GM19025 (cell line): Measurements from ENCODE around the gene SCML1.
A peak's percentile ranks its signal among the peaks of the same experiment; 100 is the strongest.
"Not testable (repeated sequence)": the region's sequence is repeated elsewhere in the genome, so short reads cannot be mapped to it uniquely, and the experiment has no call there.

ENCODE experiments used
- ATAC-seq: cut with Tn5 transposase; IDR thresholded peaks from one replicate; pipeline ENCODE4 v1.9.1; 2021; ENCODE audit warnings: mild to moderate bottlenecking, low read depth, moderate library complexity; ENCODE audit not compliant: unreplicated experiment

SCML1 gene

GRCh38 chrX:17737986-17738713 is 857 bp downstream of the SCML1 start:
- no peak for ATAC-seq

DNA sequence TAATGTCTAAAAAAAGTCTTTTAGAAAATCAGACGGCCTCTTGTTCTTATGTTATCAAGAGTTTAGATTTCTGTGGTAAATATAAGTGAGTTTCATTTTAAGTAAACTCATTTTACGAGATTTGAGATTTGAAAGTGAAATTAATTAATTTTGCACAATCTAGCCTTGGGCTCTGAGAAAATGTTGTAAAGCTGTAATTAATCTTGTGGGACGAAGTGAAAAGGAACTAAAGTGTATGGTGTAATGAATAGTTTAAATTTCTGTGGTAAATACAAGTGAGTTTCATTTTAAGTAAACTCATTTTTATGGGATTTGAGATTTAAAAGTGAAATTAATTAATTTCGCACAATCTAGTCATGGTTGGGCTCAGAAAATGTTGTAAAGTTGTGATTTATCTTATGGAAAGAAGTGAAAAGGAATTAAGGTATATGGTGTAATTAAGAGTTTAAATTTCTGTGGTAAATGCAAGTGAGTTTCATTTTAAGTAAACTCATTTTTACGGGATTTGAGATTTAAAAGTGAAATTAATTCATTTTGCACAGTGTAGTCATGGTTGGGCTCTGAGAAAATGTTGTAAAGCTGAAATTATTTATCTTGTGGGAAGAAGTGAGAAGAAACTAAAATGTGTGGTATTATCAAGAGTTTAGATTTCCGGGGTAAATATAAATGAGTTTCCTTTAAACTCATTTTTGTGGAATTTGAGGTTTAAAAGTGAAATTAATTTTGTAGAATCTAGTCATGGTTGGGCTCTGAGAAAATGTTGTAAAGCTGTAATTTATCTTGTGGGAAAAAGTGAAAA is 1.6 kb downstream of the SCML1 start:
- ATAC-seq, result no peak

DNA sequence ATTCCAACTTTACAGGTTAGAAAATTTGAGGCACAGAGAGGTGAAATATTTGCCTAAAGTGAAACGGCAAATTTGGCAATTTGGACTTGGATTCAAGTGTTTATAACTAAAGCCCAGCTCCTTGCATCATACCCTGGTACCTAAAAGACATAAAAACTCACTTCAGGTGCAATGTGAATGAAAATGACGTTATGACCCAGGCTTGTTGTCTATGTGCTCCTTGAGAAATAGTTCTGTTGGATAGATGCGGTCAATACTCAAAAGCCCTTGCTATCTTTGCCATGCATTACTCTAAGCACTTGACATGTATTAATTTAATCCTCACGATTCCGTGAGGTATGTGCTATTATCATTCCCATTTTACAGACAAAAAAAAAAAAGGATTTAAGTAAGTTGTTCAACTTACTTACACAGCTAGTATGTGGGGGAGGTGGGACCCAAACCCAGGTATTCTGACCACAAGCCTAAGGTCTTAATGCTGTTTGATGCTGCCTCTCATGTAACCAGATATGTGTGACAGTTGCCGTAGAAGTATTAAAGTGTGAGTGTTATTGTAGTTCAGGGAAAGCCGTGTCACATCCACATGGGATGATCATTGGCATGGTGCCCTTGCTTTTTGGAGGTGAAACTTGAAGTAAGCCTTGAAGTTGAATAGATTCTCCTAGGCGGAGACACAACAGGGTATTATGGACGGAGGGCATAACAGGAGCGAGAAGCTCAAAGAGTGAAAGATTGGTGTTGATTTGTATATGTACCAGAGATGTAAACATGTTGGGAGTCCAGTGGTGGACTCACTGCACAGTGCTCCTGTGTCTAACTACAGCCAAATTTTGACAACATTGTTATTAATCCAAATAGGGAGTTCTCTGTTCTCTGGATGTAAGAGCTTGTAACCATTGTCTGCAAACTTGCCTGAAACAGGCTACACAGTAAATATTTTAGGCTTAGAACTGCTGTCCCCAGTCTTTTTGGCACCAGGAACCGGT is 3.1 kb downstream of the SCML1 start:
- no peak for ATAC-seq

DNA sequence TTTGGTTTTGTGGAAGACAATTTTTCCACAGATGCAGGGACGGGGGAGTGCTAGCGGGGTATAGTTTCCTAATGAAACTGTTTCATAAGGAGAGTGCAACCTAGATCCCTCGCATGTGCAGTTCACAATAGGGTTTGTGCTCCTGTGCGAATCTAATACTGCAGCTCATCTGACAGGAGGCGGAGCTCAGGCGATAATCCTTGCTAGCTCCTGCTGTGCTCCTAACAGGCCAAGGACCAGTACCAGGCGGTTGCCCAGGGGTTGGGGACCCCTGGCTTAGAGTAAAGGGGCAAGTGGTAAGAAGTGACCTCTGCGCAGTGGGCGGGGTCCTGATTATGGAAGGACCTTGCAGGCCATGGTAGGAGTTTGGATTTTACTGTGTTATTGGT is 3.8 kb downstream of the SCML1 start:
- ATAC-seq, result no peak

DNA sequence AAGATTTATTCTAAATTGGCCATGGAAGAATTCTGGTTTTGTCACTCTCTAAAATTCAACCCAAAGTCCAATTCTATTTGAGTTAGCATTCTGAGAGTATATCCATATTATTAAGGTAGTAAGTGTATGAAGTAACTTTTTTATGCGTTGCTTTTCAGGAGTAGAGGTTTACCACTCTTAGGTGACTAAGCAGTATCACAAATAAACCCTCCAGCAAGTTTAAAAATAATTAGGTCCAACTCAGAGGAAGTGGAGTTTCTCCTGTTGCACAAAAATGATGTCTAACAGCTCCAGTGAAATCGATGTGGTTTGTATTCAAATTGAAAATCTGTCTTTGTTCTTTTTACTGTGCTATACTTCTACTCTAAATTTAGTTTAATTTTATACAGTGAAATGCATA is 6.6 kb downstream of the SCML1 start:
- no peak for ATAC-seq

DNA sequence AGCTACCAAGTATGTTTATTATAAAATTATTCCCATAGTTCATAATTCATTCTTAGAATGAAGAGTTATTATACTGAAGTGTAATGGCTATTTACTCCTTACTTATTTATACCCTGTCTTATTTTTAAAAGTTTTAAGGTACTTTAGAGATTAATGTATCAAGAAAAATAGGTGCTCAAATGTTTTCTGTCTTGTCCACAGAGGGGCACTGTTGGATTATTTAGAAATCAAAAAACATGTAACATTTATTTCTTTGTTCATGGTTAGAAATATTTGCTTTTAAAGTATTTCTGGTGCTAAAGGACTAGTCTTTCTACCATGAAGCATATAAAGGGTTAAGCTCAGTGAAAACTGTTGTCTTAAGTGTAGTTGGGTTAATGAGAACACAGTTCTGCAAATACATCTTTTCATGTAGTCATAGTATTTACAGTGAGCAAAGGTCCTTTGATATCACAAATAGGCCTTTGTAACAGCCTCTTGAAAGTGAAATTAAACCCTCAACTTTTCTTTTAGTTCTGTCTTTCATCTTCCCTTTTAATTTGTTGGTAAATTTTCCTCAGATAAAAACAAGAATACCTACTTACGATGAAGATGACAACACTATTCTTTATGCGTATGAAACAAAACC is 7.7 kb downstream of the SCML1 start:
- no peak for ATAC-seq

- ATAC-seq, result no peak
Measured at GRCh38 chrX:17747692-17748091, 10.4 kb downstream of the SCML1 start.

DNA sequence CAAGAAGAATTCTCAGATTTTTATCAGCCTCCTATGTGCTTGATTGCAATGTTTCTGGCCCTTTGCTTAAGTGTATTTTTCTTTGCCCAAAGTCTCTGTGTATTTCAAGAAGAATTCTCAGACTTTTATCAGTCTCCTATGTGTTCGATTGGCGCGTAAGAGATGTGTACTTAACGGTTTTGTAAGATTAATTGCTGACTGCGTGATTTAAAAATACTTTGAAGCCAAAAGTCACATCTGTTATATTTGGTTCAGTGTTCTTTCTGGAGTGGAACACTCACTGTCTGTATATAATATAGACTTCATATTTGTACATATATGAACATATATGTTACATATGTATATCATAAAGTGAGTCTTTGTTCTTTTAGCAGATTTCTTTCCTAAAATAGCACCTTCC is 11.4 kb downstream of the SCML1 start:
- no peak for ATAC-seq

GRCh38 chrX:17750436-17750835 is 13.1 kb downstream of the SCML1 start:
- ATAC-seq, result no peak

GRCh38 chrX:17758382-17758781 is 21.1 kb downstream of the SCML1 start:
- ATAC-seq, result peak; percentile 58

DNA sequence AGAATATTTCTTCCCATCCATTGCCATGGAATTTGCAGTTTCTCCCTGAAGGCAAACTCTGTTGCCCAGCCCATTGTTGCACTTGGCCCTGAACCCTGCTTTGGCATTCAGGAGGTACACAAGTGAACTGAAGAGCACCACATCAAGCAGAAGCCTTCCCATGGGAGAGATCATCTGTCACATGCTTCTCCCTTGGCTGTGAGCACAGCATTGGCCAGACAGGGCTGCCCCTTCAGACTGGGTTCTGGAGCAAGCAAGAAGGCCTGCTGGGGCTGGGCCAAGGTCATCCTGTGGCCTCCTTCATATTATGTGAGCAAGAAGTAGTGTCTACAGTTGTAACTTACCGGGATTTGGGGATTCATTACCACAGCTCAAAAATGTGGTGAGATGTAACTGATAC is 22.7 kb downstream of the SCML1 start:
- ATAC-seq, result no peak

GRCh38 chrX:17767734-17768133 is 30.4 kb downstream of the SCML1 start:
- ATAC-seq, result no peak

DNA sequence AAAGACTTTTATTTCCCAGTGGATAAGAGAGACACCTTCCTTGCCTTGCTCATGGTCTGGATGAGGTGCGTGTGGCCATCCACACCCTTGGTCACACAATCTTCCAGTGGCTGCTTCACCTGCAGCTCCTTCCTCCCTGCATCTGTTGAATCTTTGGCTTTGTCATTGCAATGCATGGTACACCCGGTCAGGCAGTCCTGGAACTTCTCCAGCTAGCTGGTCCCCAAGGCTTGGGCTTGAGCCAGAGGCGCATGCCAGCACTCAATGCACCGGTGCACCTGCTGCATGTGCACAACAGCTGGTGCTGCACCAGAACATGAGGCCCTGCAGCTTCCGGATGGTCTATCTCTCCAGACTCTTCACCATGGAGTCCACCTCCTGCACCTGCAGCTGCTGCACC is 31.7 kb downstream of the SCML1 start:
- ATAC-seq, result no peak

- no peak for ATAC-seq
Measured at GRCh38 chrX:17769701-17770269, 32.5 kb downstream of the SCML1 start.

GRCh38 chrX:17773221-17773876 is 36.1 kb downstream of the SCML1 start:
- no peak for ATAC-seq

- no peak for ATAC-seq
Measured at GRCh38 chrX:17774053-17774452, 36.8 kb downstream of the SCML1 start.

- no peak for ATAC-seq
Measured at GRCh38 chrX:17778997-17779396, 41.7 kb downstream of the SCML1 start.

DNA sequence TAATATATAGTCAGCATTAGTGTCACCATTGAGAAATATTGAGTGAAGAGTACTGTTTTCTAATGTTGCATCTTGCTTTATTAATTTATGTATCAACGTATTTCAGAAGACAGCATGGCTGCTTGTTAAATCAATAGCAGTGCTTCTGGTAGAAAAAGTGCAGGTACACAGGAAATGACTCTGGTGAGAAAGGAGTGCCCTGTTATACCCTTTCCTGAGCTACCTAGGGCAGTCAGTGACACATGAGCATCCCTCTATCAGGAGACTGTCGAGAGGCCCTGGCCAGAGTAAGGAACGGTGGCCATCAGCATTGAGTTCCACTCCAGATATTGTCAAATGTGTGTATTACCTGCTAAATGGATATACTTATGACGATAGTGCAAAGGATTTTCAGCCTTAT is 42.1 kb downstream of the SCML1 start:
- ATAC-seq, result no peak

- ATAC-seq, result not testable (repeated sequence)
Measured at GRCh38 chrX:17786554-17787347, 49.5 kb downstream of the SCML1 start.
